ENCODE measurements around the gene GPI. TPM values are rescaled to one million over a fixed set of nuclear protein-coding genes. Genes with fewer than 3 reads are reported as not detected.
A peak's percentile ranks its signal among the peaks of the same experiment; 100 is the strongest.

GPI gene
- total and polyA plus RNA-seq, 2 donors (not counting 3 experiments of a cell fraction or from before 2014, with no cell fraction given) = 131 to 273 TPM

- Histone ChIP-seq H4K20me1 (replicated peaks; ENCODE audit: control insufficient read depth, extremely low read depth, insufficient read depth, low read length) (peaks cover 7% of the 10 kb centered on the region), H3K4me3 (replicated peaks in 1 of 3; ENCODE audit: insufficient read depth in 1 of 3, low read depth in 1 of 3, low read length in 3 of 3) (no peak overlapping the region), H3K9ac (replicated peaks; ENCODE audit: extremely low read depth, insufficient read depth, low read length) (no peak overlapping the region), H3K9me3 (replicated peaks; ENCODE audit: control insufficient read depth, insufficient read depth, low read length) (no peaks in the 10 kb centered on the region), H3K79me2 (ENCODE audit: control insufficient read depth, insufficient read depth, low read length) (peaks cover 62% of the 10 kb centered on the region), H3K27me3 (ENCODE audit: control insufficient read depth in 2 of 2, insufficient read depth in 2 of 2, low read length in 2 of 2) (no peaks in the 10 kb centered on the region), H3K27ac (ENCODE audit: insufficient read depth, low read depth, low read length) (peak overlapping the region; percentile 69), H3K4me2 (ENCODE audit: insufficient read depth, low read length) (peak overlapping the region; percentile 2), H3K36me3 (ENCODE audit: control insufficient read depth in 2 of 2, extremely low read depth in 1 of 2, insufficient read depth in 2 of 2, low read length in 2 of 2) (peaks cover 8 to 12% of the 10 kb centered on the region in 2 experiments), H3K4me1 (ENCODE audit: control insufficient read depth, extremely low read depth, insufficient read depth, low read length) (peaks cover 5% of the 10 kb centered on the region), H2AFZ (ENCODE audit: low read depth, low read length) (no peak overlapping the region), H3K9me1 (replicated peaks; ENCODE audit: control insufficient read depth, extremely low read depth, insufficient read depth, low read length) (no peaks in the 10 kb centered on the region)
- dilution Hi-C loops (cut with MboI; ENCODE audit: extremely low pct_ligation_motif_present, low sequenced_read_pairs) = no loop called here
- FAIRE-seq = no peak
- peak; percentile 85 for DNase-seq (ENCODE audit: low read depth, low spot score)
- intact Hi-C loops (cut with micrococcal nuclease) = loop anchor here (10.0 kb wide), 1 partner anchor 222 kb away; no protein-coding TSS in a partner anchor
- TF ChIP-seq MYC (IDR thresholded peaks at IDR 0.05; ENCODE audit: low read depth, low read length) (no peak), GATA2 (IDR thresholded peaks at IDR 0.05; ENCODE audit: insufficient read depth, insufficient read length, low read depth, low read length) (no peak), EZH2 (IDR thresholded peaks at IDR 0.05; ENCODE audit: borderline replicate concordance, low read depth, low read length, severe bottlenecking) (no peak), MAX (IDR thresholded peaks at IDR 0.05; ENCODE audit: insufficient read depth, insufficient read length) (no peak), CTCF (IDR thresholded peaks at IDR 0.05; ENCODE audit: extremely low read depth in 1 of 2, insufficient read depth in 1 of 2, low read depth in 1 of 2, low read length in 2 of 2) (no peak), FOS (IDR thresholded peaks at IDR 0.05; ENCODE audit: borderline replicate concordance, insufficient read depth, low read length) (no peak), POLR2A (IDR thresholded peaks at IDR 0.05; ENCODE audit: low read depth, low read length) (no peak), JUN (IDR thresholded peaks at IDR 0.05; ENCODE audit: borderline replicate concordance, insufficient read depth, insufficient read length, low read depth) (no peak), POLR2AphosphoS5 (IDR thresholded peaks at IDR 0.05; ENCODE audit: insufficient read depth, low read depth, low read length) (no peak)
- no TSS peak for BruUV-seq (replicated peaks)
- ChIA-PET POLR2A (no interaction called here), CTCF (no interaction called here)
Observed at GRCh38 chr19:34436716-34437115, 71.7 kb downstream of the GPI start.
